ENCODE measurements around the gene PJA2. TPM values are rescaled to one million over a fixed set of nuclear protein-coding genes. Genes with fewer than 3 reads are reported as not detected.

PJA2 gene
- total and polyA plus RNA-seq, 2 of the 8 experiments (the other 6 are each of a cell fraction or from before 2014, with no cell fraction given), result 15.3 to 47.7 TPM

DNA sequence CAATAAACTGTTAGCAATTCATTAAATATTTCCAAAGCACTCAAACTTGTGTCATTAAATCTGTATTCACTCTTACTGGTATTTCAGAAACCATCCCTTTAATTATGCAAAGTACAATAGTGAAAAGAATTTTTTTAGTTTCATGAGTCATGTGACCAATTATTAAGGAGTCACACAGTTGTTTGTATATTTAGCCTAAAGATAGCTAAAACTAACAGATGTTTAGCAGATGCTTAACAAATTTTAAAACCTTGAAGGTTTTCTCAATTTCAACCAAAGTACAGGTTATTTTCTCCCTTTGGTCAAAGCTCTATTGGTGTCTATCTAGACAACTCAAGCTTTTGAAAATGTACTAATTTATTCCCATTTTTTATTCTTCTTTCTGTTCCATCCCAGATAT is 44.1 kb downstream of the PJA2 start:
- no peaks in the 10 kb centered on the region for H3K4me1 ChIP-seq (replicated peaks in 1 of 4; ENCODE audit: control insufficient read depth in 3 of 4, insufficient read depth in 4 of 4, low read length in 3 of 4)
- no peaks in the 10 kb centered on the region for H3K9me3 ChIP-seq (ENCODE audit: insufficient read depth in 2 of 2, low read depth in 1 of 2, low read length in 1 of 2)
- H3K9ac ChIP-seq (replicated peaks in 1 of 4; ENCODE audit: extremely low read depth in 1 of 4, low read depth in 3 of 4, low read length in 3 of 4), result no peak overlapping the region
- H3K4me3 ChIP-seq (ENCODE audit: extremely low read depth in 1 of 4, insufficient read depth in 2 of 4, low read depth in 3 of 4, low read length in 4 of 4), result no peak overlapping the region
- H3K23ac ChIP-seq (ENCODE audit: insufficient read length), result no peak overlapping the region
- H2AFZ ChIP-seq (ENCODE audit: low read length), result no peak overlapping the region
- H2BK12ac ChIP-seq (ENCODE audit: low read depth, low read length), result no peak overlapping the region
- no peak overlapping the region for H3K4me2 ChIP-seq (ENCODE audit: insufficient read depth in 1 of 2, low read depth in 2 of 2, low read length in 2 of 2)
- DNase-seq (ENCODE audit: low read depth in 1 of 2, low spot score in 2 of 2) (no peak), FAIRE-seq (no peak)
- ChIA-PET POLR2A (ENCODE audit: partially characterized antibody) (no interaction called here), CTCF (ENCODE audit: partially characterized antibody) (no interaction called here)
- no peak overlapping the region for H2BK15ac ChIP-seq (ENCODE audit: low read length)
- no peaks in the 10 kb centered on the region for H3K79me1 ChIP-seq (ENCODE audit: low read depth, low read length)
- no peak overlapping the region for H3K27ac ChIP-seq (ENCODE audit: low read depth, low read length)
- no peak overlapping the region for H3K14ac ChIP-seq (ENCODE audit: insufficient read length)
- no peaks in the 10 kb centered on the region for H3K27me3 ChIP-seq (replicated peaks in 1 of 4; ENCODE audit: control insufficient read depth in 3 of 4, extremely low read depth in 1 of 4, insufficient read depth in 3 of 4, low read length in 3 of 4)
- no peak overlapping the region for H4K8ac ChIP-seq (ENCODE audit: extremely low read depth, insufficient read depth, low read length)
- no peak overlapping the region for H3K4ac ChIP-seq (replicated peaks; ENCODE audit: insufficient read length, low read depth, low read length)
- H3K79me2 ChIP-seq (ENCODE audit: control insufficient read depth in 1 of 2, insufficient read depth in 2 of 2, low read length in 2 of 2), result no peaks in the 10 kb centered on the region
- no peaks in the 10 kb centered on the region for H4K20me1 ChIP-seq (replicated peaks in 1 of 2; ENCODE audit: control insufficient read depth in 1 of 2, insufficient read depth in 2 of 2, low read length in 2 of 2)
- H3K18ac ChIP-seq (ENCODE audit: extremely low read depth, low read length), result no peak overlapping the region
- H3K23me2 ChIP-seq (ENCODE audit: low read depth, low read length), result no peaks in the 10 kb centered on the region
- no peak overlapping the region for H4K5ac ChIP-seq (ENCODE audit: insufficient read length, low read depth, low read length)
- no peak overlapping the region for H2AK5ac ChIP-seq (ENCODE audit: low read depth, low read length)
- no peak overlapping the region for H2BK5ac ChIP-seq (ENCODE audit: low read depth, low read length)
- TF ChIP-seq CHD1 (IDR thresholded peaks at IDR 0.05; ENCODE audit: low read depth, low read length) (no peak), TAF1 (IDR thresholded peaks at IDR 0.05; ENCODE audit: low read depth, low read length) (no peak), SRF (IDR thresholded peaks at IDR 0.05; ENCODE audit: low read depth, low read length) (no peak), KDM1A (IDR thresholded peaks at IDR 0.05; ENCODE audit: borderline replicate concordance, low read length) (no peak), CEBPB (IDR thresholded peaks at IDR 0.05; ENCODE audit: low read depth, low read length) (no peak), HDAC6 (IDR thresholded peaks at IDR 0.05; ENCODE audit: low read depth, low read length) (no peak), RBBP5 (IDR thresholded peaks at IDR 0.05; ENCODE audit: borderline replicate concordance, low read depth, low read length) (no peak), NANOG (IDR thresholded peaks at IDR 0.05; ENCODE audit: insufficient read depth, low read depth, low read length, poor library complexity, severe bottlenecking) (no peak), CTBP2 (IDR thresholded peaks at IDR 0.05; ENCODE audit: borderline replicate concordance, insufficient read depth, insufficient read length, low read length) (no peak)
- H2BK120ac ChIP-seq (replicated peaks; ENCODE audit: low read depth, low read length), result no peak overlapping the region
- H2BK20ac ChIP-seq (ENCODE audit: low read length), result no peak overlapping the region
- peaks cover 0 to 35% (median 13%) of the 10 kb centered on the region in 4 experiments; a peak in 6 of 8 replicates for H3K36me3 ChIP-seq (ENCODE audit: control insufficient read depth in 2 of 4, insufficient read depth in 4 of 4, low read length in 3 of 4)
- H4K91ac ChIP-seq (replicated peaks; ENCODE audit: insufficient read length, low read length), result no peak overlapping the region
- no peak overlapping the region for H3K56ac ChIP-seq (replicated peaks; ENCODE audit: insufficient read length, low read depth, low read length)

All from H1 (cell line).